Natural killer cell (primary cell): Measurements from ENCODE around the gene MAOA. TPM values are rescaled to one million over a fixed set of nuclear protein-coding genes. Genes with fewer than 3 reads are reported as not detected.

ENCODE experiments used
- ATAC-seq, 3 donors: fragments of 150-1000 bp in 2 of 3; fragments of 200-7000 bp in 1 of 3; cut with Tn5 transposase; 1 replicate in 1 of 3; 2 replicates in 2 of 3; pipeline ENCODE4 v1.10.0; 2021; ENCODE audit warnings: mild to moderate bottlenecking in 2 of 3, moderate library complexity in 2 of 3
- DNase-seq, 2 donors: peaks; one replicate each; pipeline versions ENCODE4 v3.0.0 to v3.0.0-alpha.2; 2013 to 2021; ENCODE audit warnings: mixed read lengths in 1 of 2
- H3K27ac ChIP-seq: one replicate; pipeline ENCODE4 v1.5.1; 2013; ENCODE audit warnings: mild to moderate bottlenecking, low read length
- H3K27me3 ChIP-seq: one replicate; pipeline ENCODE4 v1.6.1; 2013; ENCODE audit warnings: low read length; ENCODE audit not compliant: control insufficient read depth, insufficient read depth
- H3K36me3 ChIP-seq: one replicate; pipeline ENCODE4 v1.6.1; 2013; ENCODE audit warnings: low read length; ENCODE audit not compliant: control insufficient read depth, insufficient read depth
- H3K4me1 ChIP-seq: one replicate; pipeline ENCODE4 v1.6.1; 2013; ENCODE audit warnings: low read length; ENCODE audit not compliant: control insufficient read depth, insufficient read depth
- H3K4me3 ChIP-seq: one replicate; pipeline ENCODE4 v1.5.1; 2013; ENCODE audit warnings: low read length
- H3K9me3 ChIP-seq: one replicate; pipeline ENCODE4 v1.6.1; 2013; ENCODE audit warnings: low read length; ENCODE audit not compliant: control insufficient read depth, insufficient read depth
- H3K27ac Mint-ChIP-seq, 2 donors: one replicate each; pipeline ENCODE4 v1.8.0; 2022; ENCODE audit warnings: mild to moderate bottlenecking in 2 of 2, mixed read lengths in 2 of 2, moderate library complexity in 1 of 2
- H3K27me3 Mint-ChIP-seq, 2 donors: one replicate each; pipeline ENCODE4 v1.8.0; 2022; ENCODE audit warnings: low read depth in 2 of 2, mixed read lengths in 2 of 2
- H3K36me3 Mint-ChIP-seq: one replicate; pipeline ENCODE4 v1.8.0; 2022; ENCODE audit warnings: mixed read lengths
- H3K4me1 Mint-ChIP-seq, 2 donors: one replicate each; pipeline ENCODE4 v1.8.0; 2022; ENCODE audit warnings: mixed read lengths in 2 of 2
- H3K4me3 Mint-ChIP-seq: one replicate; pipeline ENCODE4 v1.8.0; 2022; ENCODE audit warnings: mild to moderate bottlenecking, moderate library complexity, mixed read lengths
- H3K9me3 Mint-ChIP-seq, 2 donors: one replicate each; pipeline ENCODE4 v1.8.0; 2022; ENCODE audit warnings: mixed read lengths in 2 of 2
- CTCF ChIP-seq: fragments of 200-600 bp; IDR thresholded peaks from one replicate; pipeline ENCODE4 v1.8.0; 2022; ENCODE audit warnings: antibody characterized with exemption
- WGBS: methylation state at CpG from one replicate; pipeline ENCODE4 v1.1.7; 2013; ENCODE audit warnings: missing lambda C conversion rate; ENCODE audit not compliant: insufficient coverage; 5-methylcytosine and 5-hydroxymethylcytosine counted together
- intact Hi-C: fragments of 100-400 bp; cut with micrococcal nuclease; formaldehyde crosslinking; loops from one replicate; pipeline ENCODE4 v1.14.2; 2022
- total RNA-seq, 4 donors: library from RNA; stranded (reverse); fragments of 120-200 nt in 1 of 4; gene quantifications; one replicate each; pipeline versions ENCODE4 v1.2.3 to v1.2.4, GENCODE V29; 2013 to 2022

Gene MAOA
- total RNA-seq, 3 donors from 2014 or later (not counting 1 experiment from before 2014, with no cell fraction given): 0.05 TPM; not detected in 2

GRCh38 chrX:43640482-43640881 lies 15.6 kb upstream of the MAOA start:
- Mint-ChIP-seq H3K27me3 (peaks cover 6 to 37% of the 10 kb centered on the region in 2 donors), H3K36me3 (no peaks in the 10 kb centered on the region), H3K9me3 (no peaks in the 10 kb centered on the region), H3K4me3 (no peak overlapping the region), H3K27ac (no peak overlapping the region), H3K4me1 (no peaks in the 10 kb centered on the region)
- Histone ChIP-seq H3K36me3 (no peaks in the 10 kb centered on the region), H3K27ac (no peak overlapping the region), H3K4me3 (no peak overlapping the region), H3K4me1 (no peaks in the 10 kb centered on the region), H3K9me3 (no peaks in the 10 kb centered on the region), H3K27me3 (no peaks in the 10 kb centered on the region)
- WGBS: 100% methylated on average over 4 of the region's 5 CpGs
- intact Hi-C loops: no loop called here
- no peak for TF ChIP-seq CTCF
- DNase-seq (no peak), ATAC-seq (no peak)

GRCh38 chrX:43641691-43642090 lies 14.4 kb upstream of the MAOA start:
- Histone ChIP-seq H3K4me1 (no peaks in the 10 kb centered on the region), H3K27me3 (no peaks in the 10 kb centered on the region), H3K9me3 (no peaks in the 10 kb centered on the region), H3K4me3 (no peak overlapping the region), H3K27ac (no peak overlapping the region), H3K36me3 (no peaks in the 10 kb centered on the region)
- no peak overlapping the region for H3K4me3 Mint-ChIP-seq
- H3K9me3 Mint-ChIP-seq: no peaks in the 10 kb centered on the region
- TF ChIP-seq CTCF: no peak
- intact Hi-C loops: no loop called here
- H3K4me1 Mint-ChIP-seq: no peaks in the 10 kb centered on the region
- H3K27ac Mint-ChIP-seq: no peak overlapping the region
- ATAC-seq (no peak), DNase-seq (no peak)
- H3K36me3 Mint-ChIP-seq: no peaks in the 10 kb centered on the region
- peaks cover 3 to 25% of the 10 kb centered on the region in 2 donors for H3K27me3 Mint-ChIP-seq

- H3K9me3 Mint-ChIP-seq: no peaks in the 10 kb centered on the region
- Histone ChIP-seq H3K36me3 (no peaks in the 10 kb centered on the region), H3K27me3 (no peaks in the 10 kb centered on the region), H3K4me3 (no peak overlapping the region), H3K4me1 (no peaks in the 10 kb centered on the region), H3K27ac (no peak overlapping the region), H3K9me3 (no peaks in the 10 kb centered on the region)
- H3K27me3 Mint-ChIP-seq: peaks cover 0 to 23% of the 10 kb centered on the region in 2 donors
- TF ChIP-seq CTCF: no peak
- WGBS: 100% methylated on average over 1 of the region's 1 CpG
- ATAC-seq (no peak), DNase-seq (no peak)
- H3K4me3 Mint-ChIP-seq: no peak overlapping the region
- H3K36me3 Mint-ChIP-seq: no peaks in the 10 kb centered on the region
- no peak overlapping the region for H3K27ac Mint-ChIP-seq
- intact Hi-C loops: no loop called here
- no peaks in the 10 kb centered on the region for H3K4me1 Mint-ChIP-seq
Measured at GRCh38 chrX:43643201-43643600, 12.9 kb upstream of the MAOA start.

GRCh38 chrX:43643662-43644061 lies 12.4 kb upstream of the MAOA start:
- no peaks in the 10 kb centered on the region for H3K36me3 Mint-ChIP-seq
- Histone ChIP-seq H3K4me1 (no peaks in the 10 kb centered on the region), H3K36me3 (no peaks in the 10 kb centered on the region), H3K27ac (no peak overlapping the region), H3K9me3 (no peaks in the 10 kb centered on the region), H3K27me3 (no peaks in the 10 kb centered on the region), H3K4me3 (no peak overlapping the region)
- DNase-seq (no peak), ATAC-seq (no peak)
- intact Hi-C loops: no loop called here
- H3K27ac Mint-ChIP-seq: no peak overlapping the region
- no peak overlapping the region for H3K4me3 Mint-ChIP-seq
- H3K4me1 Mint-ChIP-seq: no peaks in the 10 kb centered on the region
- peaks cover 2 to 26% of the 10 kb centered on the region in 2 donors for H3K27me3 Mint-ChIP-seq
- no peaks in the 10 kb centered on the region for H3K9me3 Mint-ChIP-seq
- no peak for TF ChIP-seq CTCF
